Activated CD8-positive, alpha-beta memory T cell treated with anti-CD3 and anti-CD28 coated beads, Interleukin-2, amount 50 U/mL, for 1 hour (primary cell): ENCODE measurements around the gene LCN1.

Experiments
- DNase-seq: peaks from one replicate; pipeline ENCODE4 v3.0.0-alpha.2; 2020; ENCODE audit errors: extremely low read depth

Gene LCN1

DNA sequence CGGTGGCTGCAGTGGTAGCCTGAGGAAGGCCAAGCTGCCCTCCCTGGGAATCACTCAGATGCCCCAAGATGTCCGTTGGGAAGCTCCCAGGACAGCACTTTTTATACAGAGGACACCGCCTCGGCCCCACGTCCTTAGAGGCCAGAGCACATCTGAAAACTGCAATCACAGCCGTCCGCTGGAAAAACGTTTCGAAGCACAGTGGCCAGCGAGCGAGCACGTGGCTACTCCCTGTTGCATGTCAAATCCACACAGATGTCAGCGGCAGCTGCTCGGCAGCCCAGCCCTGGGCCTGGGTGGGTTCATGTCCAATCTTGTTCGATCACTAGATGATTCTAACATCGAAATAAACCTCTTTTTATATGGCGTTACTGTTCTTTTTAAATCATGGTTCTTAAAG lies 32.7 kb upstream of the LCN1 start:
- DNase-seq, result no peak

- DNase-seq, result no peak
Measured at GRCh38 chr9:135489188-135489906, 31.9 kb upstream of the LCN1 start.

GRCh38 chr9:135490166-135490870 lies 30.9 kb upstream of the LCN1 start:
- DNase-seq, result no peak

GRCh38 chr9:135490980-135491464 lies 30.2 kb upstream of the LCN1 start:
- DNase-seq, result no peak

DNA sequence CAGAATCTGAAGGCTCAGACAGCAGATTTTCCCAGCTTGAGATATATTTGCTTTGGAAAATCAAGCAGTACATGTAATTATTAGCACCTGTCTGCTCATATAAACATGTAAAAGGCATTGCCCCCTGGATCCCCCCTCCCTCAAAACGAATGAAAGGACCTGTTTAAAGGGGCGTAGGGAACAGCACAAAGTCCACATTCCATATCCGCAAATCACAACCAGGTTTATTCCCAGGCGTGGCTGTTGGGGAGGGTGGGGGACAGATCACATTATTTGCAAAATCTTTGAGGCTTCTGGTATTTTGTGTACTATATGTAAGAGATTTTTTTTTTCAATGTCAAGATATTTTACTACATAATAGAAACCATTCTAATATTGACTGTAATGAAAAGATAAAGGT lies 29.5 kb upstream of the LCN1 start:
- no peak for DNase-seq

GRCh38 chr9:135492886-135493669 lies 28.2 kb upstream of the LCN1 start:
- no peak for DNase-seq

- no peak for DNase-seq
Measured at GRCh38 chr9:135494791-135495559, 26.3 kb upstream of the LCN1 start.

DNA sequence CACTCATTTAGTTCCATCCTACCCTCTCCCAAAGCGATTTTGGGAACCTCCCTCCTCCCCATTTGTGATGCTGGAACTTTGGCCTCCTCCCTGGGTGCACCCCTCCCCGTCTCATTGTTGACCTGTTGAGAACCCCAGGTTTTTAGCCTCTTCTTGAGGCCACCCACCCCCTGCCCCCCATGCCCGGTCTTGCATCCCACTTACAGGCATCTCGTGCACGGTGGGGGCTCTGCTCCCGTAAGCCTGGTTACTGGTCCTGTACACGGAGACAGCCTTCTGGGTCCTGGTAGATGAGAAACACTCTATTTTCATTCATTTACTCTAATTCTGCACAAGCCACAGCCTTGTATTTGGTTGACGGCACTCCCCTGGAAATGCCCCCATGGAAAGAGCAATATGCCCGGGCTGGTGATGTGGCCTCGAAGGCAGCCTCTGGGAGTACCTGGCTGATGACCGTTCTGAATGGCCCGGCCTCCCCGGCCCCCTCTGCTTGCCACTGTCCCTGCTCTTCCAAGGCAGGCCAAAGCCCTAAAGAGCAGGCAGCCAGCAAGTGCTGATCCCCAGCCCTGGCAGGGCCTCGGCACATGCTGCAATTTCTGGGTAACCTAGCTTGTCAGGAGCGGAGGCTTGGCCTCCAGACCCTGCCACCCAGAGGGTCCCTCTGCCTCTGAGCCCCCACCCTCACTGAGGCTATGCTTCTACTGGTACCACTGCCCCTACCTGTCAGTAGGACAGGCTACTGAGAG lies 22.7 kb upstream of the LCN1 start:
- no peak for DNase-seq

DNA sequence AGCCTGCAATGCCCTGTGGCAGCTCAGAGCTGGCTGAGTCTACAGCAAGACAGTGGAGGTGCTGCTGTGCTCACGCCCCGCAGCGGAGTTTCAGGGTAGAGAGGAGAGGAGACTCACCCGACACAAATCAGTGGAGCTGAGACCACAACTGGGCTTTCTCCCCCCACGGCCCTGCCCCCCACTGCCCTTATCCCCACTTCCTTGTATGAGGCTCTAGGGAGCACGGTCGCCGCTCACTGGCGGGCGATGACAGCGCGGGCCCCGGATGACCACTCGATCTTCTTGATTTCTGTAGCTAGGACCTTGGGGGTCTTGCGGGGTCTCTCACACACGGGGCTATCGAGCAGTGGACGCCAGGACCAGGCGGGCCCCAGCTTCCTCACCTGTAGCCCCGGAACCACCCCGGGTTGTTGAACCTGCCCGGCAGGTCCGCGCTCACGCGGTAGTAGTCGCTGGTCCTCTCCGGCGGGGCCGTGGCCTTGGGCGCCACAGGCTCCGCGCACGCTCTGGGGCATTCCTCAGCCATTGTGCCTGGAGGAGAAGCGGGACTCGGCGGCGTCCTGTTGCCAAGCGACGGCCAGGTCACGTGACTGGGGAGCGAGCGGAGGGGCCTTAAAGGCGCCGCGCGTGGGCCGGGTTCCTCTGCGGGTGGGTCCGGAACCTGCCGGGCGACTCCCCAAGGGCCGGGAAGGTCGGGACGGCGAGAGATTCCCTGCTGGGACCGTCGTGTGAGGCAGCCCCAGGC lies 21.7 kb upstream of the LCN1 start:
- peak; percentile 74 for DNase-seq

- no peak for DNase-seq
Measured at GRCh38 chr9:135500071-135500524, 21.1 kb upstream of the LCN1 start.

DNA sequence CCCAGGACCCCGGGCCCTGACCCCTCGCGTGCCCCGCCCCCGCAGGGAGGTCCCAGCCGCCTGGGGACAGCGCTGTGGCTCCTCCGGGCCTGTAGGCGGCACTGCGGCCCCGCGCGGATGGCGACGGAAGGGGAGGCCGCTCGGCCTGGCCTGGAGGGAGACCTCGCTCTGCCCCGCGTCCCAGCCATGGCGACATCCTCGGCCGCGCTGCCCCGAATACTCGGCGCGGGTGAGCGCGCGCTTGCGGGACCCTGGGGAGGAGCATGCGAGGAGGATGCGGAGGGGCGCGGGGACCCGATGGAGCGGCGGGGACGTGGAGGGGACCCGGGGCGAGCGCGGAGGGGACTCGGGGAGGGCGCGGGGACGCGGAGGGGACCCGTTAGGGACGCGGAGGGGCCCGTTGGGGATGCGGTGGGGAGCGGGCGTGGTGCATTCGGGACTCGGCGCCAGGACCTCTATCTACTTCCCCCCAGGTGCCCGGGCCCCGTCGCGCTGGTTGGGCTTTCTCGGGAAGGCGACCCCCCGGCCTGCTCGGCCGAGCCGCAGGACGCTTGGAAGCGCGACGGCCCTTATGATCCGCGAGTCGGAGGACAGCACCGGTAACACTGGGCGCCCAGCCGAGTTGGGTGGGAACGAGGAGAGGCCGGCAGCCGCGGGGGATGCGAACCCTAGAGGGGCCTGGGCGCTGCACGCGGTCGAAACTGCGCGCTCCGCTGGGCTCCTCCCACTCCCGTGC lies 20.5 kb upstream of the LCN1 start, which contains the start of gene MRPS2:
TSS of gene MRPS2 (plus strand) at position 158 of the 736 bp plus-strand sequence. CDS start at position 187, 29 bp downstream.
- peak; percentile 30 for DNase-seq

DNA sequence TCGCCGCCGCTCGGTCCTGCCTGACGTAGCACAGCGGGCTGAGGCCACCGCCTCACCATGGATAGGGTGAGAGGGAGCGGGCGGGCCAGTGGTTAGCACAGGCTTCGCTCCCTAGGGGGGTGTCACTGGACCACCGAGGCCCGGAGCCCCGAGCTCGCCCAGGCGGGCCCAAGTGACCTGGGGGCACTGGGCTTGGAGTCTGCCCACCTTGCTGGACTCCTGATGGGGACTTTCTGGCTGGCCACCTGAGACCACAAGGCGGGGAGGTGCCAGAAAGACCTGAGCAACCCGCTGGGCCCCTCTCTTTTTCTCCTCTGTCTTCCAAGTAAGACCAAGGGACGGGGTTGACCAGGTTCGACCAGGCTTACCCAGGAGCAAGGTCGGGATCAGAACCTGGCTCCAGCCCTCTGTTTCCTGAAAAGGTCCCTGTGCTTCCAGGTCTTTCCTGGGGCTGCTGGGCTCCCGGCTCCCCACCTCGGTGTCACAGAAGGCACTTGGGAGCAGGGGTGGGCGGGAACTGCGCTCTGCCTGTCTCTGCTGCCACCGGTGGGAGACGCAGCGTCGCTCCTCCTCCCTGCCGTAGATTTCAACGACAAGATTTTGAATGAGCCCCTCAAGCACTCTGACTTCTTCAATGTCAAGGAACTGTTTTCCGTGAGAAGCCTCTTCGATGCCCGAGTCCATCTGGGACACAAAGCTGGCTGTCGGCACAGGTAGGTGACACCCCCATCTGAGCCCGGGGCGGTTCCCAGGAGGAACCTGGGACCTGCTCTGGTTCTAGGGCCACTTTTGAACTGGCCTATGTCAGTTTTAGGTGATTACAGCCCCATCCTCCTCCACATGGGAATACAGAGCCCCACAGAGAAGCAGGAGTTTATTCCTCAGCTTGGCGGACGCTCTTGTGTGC lies 19.7 kb upstream of the LCN1 start:
- no peak for DNase-seq

GRCh38 chr9:135502168-135502872 lies 18.9 kb upstream of the LCN1 start:
- DNase-seq, result no peak

- no peak for DNase-seq
Measured at GRCh38 chr9:135502873-135503321, 18.3 kb upstream of the LCN1 start.

- DNase-seq, result no peak
Measured at GRCh38 chr9:135503371-135504261, 17.6 kb upstream of the LCN1 start.
